Mononuclear cell (primary cell): Measurements from ENCODE around the gene TMEM14C. TPM values are rescaled to one million over a fixed set of nuclear protein-coding genes. Genes with fewer than 3 reads are reported as not detected.

Source experiments
- H3K27me3 ChIP-seq: 2 replicates; pipeline ENCODE4 v1.6.0; 2011; ENCODE audit warnings: low read length, control low read depth; ENCODE audit not compliant: insufficient read depth
- H3K4me1 ChIP-seq: 2 replicates; pipeline ENCODE4 v1.5.1; 2011; ENCODE audit warnings: mild to moderate bottlenecking, low read length, control low read depth; ENCODE audit not compliant: insufficient read depth
- H3K4me3 ChIP-seq: 2 replicates; pipeline ENCODE4 v1.5.1; 2011; ENCODE audit warnings: mild to moderate bottlenecking, low read length, moderate library complexity
- H3K9me3 ChIP-seq: 2 replicates; pipeline ENCODE4 v1.5.1; 2011; ENCODE audit warnings: low read depth, mild to moderate bottlenecking, control low read depth, low read length
- total RNA-seq: library from RNA; depleted of rRNA; stranded (reverse); fragments of >200 nt; gene quantifications from one replicate; pipeline ENCODE4 v1.2.3, GENCODE V29; 2012

The TMEM14C gene
- total RNA-seq, 1 donor: 20.6 TPM

- H3K27me3 ChIP-seq: no peaks in the 10 kb centered on the region
- H3K9me3 ChIP-seq: no peaks in the 10 kb centered on the region
- no peak overlapping the region for H3K4me3 ChIP-seq
- H3K4me1 ChIP-seq: no peaks in the 10 kb centered on the region
Observed at GRCh38 chr6:10778230-10778629, 55.4 kb downstream of the TMEM14C start.

GRCh38 chr6:10779076-10779475 lies 56.2 kb downstream of the TMEM14C start:
- Histone ChIP-seq H3K27me3 (no peaks in the 10 kb centered on the region), H3K4me3 (no peak overlapping the region), H3K9me3 (no peaks in the 10 kb centered on the region), H3K4me1 (no peaks in the 10 kb centered on the region)

Other genes with a start within 250 kb of the TMEM14C start
- gene GCNT2, start 201.7 kb upstream of the TMEM14C start, total RNA-seq: 6.8 TPM
- not detected for gene C6orf52, start 28.5 kb upstream of the TMEM14C start, total RNA-seq
- 7.6 TPM for gene PAK1IP1, start 28.1 kb upstream of the TMEM14C start, total RNA-seq
- 28.9 TPM for gene TMEM14B, start 24.7 kb downstream of the TMEM14C start, total RNA-seq
- 0.42 TPM for gene MAK, start 115.5 kb downstream of the TMEM14C start, total RNA-seq
- not detected for gene GCM2, start 159.0 kb downstream of the TMEM14C start, total RNA-seq
- not detected for gene SYCP2L, start 164.0 kb downstream of the TMEM14C start, total RNA-seq